Astrocyte (in vitro differentiated cells and primary cell): ENCODE data around the gene SNRPD1.
"Not testable (repeated sequence)": the region's sequence is repeated elsewhere in the genome, so short reads cannot be mapped to it uniquely, and the experiment has no call there.

Experiments
- EZH2 ChIP-seq: IDR thresholded peaks from 2 replicates; pipeline ENCODE4 v1.6.1; 2012; ENCODE audit warnings: mild to moderate bottlenecking, low read length, inconsistent platforms; ENCODE audit not compliant: insufficient read depth
- TF ChIP-seq, protein P1 (sequence below): IDR thresholded peaks from 2 replicates; pipeline ENCODE4 v1.5.1; 2011; ENCODE audit warnings: low read depth, mild to moderate bottlenecking, inconsistent platforms, low read length, moderate library complexity; ENCODE audit not compliant: insufficient read depth

DNA sequence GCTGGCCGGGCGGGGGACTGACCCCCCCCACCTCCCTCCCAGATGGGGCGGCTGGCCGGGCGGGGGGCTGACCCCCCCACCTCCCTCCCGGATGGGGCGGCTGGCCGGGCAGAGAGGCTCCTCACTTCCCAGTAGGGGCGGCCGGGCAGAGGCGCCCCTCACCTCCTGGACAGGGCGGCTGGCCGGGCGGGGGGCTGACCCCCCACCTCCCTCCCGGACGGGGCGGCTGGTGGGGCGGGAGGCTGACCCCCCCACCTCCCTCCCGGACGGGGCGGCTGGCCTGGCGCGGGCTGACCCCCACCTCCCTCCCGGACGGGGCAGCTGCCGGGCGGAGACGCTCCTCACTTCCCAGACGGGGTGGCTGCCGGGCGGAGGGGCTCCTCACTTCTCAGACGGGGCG, 19.8 kb upstream of the SNRPD1 start:
- TF ChIP-seq, protein P1, sequence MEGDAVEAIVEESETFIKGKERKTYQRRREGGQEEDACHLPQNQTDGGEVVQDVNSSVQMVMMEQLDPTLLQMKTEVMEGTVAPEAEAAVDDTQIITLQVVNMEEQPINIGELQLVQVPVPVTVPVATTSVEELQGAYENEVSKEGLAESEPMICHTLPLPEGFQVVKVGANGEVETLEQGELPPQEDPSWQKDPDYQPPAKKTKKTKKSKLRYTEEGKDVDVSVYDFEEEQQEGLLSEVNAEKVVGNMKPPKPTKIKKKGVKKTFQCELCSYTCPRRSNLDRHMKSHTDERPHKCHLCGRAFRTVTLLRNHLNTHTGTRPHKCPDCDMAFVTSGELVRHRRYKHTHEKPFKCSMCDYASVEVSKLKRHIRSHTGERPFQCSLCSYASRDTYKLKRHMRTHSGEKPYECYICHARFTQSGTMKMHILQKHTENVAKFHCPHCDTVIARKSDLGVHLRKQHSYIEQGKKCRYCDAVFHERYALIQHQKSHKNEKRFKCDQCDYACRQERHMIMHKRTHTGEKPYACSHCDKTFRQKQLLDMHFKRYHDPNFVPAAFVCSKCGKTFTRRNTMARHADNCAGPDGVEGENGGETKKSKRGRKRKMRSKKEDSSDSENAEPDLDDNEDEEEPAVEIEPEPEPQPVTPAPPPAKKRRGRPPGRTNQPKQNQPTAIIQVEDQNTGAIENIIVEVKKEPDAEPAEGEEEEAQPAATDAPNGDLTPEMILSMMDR: not testable (repeated sequence)
- not testable (repeated sequence) for TF ChIP-seq EZH2
